ENCODE measurements around the gene PITX2.

- TF ChIP-seq POLR2A (IDR thresholded peaks at IDR 0.05; ENCODE audit: low read depth, low read length) (no peak), POLR2AphosphoS5 (IDR thresholded peaks at IDR 0.05; ENCODE audit: low read depth, low read length) (no peak), TAF1 (IDR thresholded peaks at IDR 0.05; ENCODE audit: borderline replicate concordance, low read depth, low read length) (no peak)
Measured at GRCh38 chr4:110605077-110605476, 17.8 kb downstream of the PITX2 start.

Data from GM12892 (cell line).